GM18505 (cell line): ENCODE results near the gene CREBRF.
"Not testable (repeated sequence)": the region's sequence is repeated elsewhere in the genome, so short reads cannot be mapped to it uniquely, and the experiment has no call there.

Experiments
- ATAC-seq: cut with Tn5 transposase; IDR thresholded peaks from one replicate; pipeline ENCODE4 v1.9.1; 2021; ENCODE audit not compliant: unreplicated experiment
- POLR2A ChIP-seq: IDR thresholded peaks from 4 replicates; pipeline ENCODE4 v1.6.1; 2011; ENCODE audit warnings: borderline replicate concordance; ENCODE audit not compliant: insufficient read depth, insufficient read length; ENCODE audit errors: extremely low read depth

CREBRF gene, protein sequence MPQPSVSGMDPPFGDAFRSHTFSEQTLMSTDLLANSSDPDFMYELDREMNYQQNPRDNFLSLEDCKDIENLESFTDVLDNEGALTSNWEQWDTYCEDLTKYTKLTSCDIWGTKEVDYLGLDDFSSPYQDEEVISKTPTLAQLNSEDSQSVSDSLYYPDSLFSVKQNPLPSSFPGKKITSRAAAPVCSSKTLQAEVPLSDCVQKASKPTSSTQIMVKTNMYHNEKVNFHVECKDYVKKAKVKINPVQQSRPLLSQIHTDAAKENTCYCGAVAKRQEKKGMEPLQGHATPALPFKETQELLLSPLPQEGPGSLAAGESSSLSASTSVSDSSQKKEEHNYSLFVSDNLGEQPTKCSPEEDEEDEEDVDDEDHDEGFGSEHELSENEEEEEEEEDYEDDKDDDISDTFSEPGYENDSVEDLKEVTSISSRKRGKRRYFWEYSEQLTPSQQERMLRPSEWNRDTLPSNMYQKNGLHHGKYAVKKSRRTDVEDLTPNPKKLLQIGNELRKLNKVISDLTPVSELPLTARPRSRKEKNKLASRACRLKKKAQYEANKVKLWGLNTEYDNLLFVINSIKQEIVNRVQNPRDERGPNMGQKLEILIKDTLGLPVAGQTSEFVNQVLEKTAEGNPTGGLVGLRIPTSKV

DNA sequence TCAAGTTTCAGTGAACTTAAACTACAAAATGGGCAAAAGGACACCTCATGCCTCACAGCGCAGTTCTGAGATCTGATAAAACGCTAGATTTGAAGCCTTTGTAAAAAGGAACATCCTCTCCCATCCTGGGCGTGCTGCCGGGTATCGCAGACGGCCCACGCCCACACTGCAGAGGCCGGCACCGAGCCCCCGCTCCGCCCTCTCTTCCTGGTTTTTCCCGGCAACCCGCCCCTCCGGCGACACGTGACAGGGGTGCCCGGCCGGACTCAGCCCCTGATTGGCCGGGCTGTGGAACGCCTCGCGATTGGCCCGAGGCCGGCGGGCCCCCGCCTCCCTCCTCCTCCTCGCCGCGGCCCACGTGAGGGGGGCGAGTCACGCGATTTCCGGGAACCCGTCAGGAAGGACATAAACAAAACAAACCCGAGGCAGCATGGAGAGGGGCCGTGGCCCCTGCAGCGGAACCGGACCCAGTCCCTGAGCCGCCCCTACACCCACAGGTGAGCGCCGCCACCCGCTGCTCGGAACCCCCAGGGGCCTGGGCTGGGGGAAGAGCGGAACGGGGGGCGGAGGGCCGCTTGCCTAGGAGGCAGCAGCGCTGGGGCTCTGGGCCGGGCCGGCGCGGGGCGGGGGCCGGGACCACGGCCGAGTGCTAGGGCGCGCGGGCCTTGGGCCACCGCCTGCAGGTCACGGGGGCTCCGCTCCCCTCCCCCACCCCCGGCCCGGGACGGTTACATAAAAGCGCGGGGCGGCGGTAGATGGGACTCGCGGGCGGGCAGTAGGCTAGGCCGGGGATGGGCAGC lies at the start of gene CREBRF:
CREBRF (plus strand) TSS at position 370 of the 800 bp plus-strand sequence. CDS start 24,424 bp downstream, outside the sequence.
- peak; percentile 79 for ATAC-seq
- peak; percentile 77 for TF ChIP-seq POLR2A

DNA sequence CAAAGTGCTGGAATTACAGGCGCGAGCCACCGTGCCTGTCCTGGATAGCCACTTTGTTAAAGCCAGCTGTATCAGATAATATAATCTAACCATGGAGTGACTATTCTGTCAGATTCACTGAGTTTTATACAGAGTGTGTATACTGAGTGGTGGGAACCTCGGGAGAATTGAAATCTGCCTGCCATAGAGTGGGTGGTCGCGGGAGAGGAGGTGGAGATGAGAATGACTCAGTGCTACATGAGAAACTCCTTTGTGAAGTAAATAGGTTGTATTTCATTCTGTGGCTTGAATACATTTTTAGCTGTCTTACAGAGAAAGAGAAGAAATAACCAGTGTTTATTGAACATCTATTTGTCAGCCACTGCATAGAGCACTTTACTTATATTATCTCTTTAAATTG lies 46.1 kb upstream of the CREBRF start:
- ATAC-seq, result no peak
- TF ChIP-seq POLR2A, result no peak

- no peak for TF ChIP-seq POLR2A
- ATAC-seq, result no peak
Observed at GRCh38 chr5:173010547-173011464, 45.3 kb upstream of the CREBRF start.

DNA sequence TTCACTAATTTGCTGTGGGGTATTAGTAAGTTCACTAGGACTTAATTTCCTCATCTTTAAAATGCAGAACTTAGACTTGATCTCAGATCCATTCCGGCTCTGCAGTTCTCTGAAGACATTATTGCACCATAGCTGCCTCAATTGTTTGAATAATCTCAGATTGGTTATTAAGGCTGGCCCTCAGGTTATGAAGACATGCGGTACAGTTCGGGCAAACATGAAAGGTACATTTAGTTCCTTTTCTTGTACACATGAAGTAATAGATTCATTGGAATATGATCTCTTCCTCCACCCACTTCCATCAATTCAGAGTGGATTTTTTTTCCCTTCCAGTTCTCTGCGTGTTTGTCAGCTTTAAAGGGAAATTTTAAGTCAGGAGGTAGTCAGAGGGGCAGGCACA lies 44.6 kb upstream of the CREBRF start:
- TF ChIP-seq POLR2A, result no peak
- ATAC-seq, result no peak

GRCh38 chr5:173012882-173013281 lies 43.3 kb upstream of the CREBRF start:
- TF ChIP-seq POLR2A, result no peak
- no peak for ATAC-seq

DNA sequence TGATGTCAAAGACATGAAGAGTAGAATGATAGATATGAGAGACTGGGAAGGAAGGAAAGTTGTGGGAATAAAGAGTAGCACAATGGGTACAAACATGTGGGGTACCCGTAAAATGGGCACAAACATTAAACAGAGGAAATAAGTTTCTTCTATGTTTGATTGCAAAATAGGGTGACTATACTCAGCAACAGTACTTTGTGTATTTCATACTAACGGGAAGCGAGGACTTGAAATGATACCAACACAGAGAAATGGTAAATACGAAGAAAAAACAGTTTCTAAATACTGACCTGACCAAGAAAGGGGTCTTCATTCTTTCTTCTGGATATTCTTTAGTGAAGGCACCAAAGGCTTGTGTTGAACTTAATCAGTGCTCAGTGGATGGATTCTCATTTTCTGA lies 41.5 kb upstream of the CREBRF start:
- ATAC-seq, result no peak
- TF ChIP-seq POLR2A, result no peak

GRCh38 chr5:173015192-173015591 lies 41.0 kb upstream of the CREBRF start:
- no peak for TF ChIP-seq POLR2A
- no peak for ATAC-seq

DNA sequence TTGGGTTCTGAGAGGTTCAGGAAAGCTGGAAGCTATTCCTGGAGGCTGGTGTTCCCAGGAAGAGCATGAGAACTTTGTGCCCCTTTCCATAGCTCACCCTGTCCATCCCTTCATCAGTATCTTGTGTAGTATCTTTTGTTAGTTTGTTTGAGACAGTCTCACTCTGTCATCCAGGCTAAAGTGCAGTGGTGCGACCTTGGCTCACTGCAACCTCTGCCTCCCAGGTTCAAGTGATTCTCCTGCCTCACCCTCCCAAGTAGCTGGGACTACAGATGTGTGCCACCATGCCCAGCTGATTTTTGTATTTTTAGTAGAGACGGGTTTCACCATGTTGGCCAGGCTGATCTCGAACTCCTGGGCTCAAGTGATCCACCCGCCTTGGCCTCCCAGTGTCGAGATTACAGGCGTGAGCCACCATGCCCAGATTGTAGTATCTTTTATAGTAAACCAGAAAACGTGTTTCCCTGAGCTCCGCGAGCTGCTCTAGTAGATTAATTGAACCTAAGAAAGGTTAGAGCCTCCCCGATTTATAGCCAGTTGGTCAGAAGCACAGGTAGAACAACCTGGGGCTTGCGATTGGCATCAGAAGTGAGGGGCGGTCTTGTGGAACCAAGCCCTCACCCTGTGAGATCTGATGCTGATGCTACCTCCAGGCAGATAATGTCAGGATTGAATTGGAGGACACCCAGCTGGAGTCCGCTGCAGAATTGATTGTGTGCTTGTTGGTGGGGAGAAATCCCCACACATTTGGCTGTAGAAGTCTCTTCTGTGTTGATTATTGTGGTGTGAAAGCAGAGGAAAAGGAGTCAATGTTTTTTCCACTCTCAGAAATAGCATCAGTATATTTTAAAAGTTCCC lies 40.3 kb upstream of the CREBRF start:
- TF ChIP-seq POLR2A, result no peak
- no peak for ATAC-seq

DNA sequence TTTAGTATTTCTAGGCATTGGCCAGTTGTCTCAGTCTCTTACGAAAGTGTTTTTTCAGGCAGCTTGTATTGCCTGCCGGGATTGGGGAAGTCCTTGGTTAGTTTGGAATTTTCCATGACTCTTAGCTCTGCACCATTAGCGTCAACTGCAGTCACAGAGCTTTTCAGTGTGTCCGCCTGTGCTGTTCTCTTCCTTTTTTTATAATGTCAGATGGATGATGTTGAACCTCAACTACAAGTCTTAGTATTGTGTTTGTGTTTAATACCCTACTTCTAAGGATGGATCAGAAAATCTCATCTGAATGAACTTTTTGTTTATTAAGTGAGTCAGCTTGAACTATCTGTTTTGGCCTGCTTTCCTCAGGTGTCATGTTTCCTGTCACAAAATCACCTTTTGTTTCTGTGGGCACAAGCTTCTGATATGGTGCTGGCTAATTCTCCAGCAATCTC lies 39.5 kb upstream of the CREBRF start:
- TF ChIP-seq POLR2A, result no peak
- ATAC-seq, result no peak

DNA sequence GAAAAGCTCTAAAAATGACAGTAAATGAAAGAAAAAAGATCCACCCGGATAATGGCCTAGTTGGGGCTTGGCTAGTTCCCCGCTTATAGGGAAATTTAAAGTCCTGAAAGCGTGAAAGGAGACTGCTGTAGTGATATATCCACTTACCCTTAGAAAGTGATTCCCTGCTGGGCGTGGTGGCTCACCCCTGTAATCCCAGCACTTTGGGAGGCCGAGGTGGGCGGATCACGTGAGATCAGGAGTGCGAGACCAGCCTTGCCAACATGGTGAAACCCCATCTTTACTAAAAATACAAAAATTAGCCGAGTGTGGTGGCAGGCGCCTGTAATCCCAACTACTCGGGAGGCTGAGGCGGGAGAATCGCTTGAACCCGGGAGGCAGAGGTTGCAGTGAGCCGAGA lies 39.1 kb upstream of the CREBRF start:
- ATAC-seq, result not testable (repeated sequence)

GRCh38 chr5:173018358-173018757 lies 37.8 kb upstream of the CREBRF start:
- ATAC-seq, result no peak
- TF ChIP-seq POLR2A, result no peak

DNA sequence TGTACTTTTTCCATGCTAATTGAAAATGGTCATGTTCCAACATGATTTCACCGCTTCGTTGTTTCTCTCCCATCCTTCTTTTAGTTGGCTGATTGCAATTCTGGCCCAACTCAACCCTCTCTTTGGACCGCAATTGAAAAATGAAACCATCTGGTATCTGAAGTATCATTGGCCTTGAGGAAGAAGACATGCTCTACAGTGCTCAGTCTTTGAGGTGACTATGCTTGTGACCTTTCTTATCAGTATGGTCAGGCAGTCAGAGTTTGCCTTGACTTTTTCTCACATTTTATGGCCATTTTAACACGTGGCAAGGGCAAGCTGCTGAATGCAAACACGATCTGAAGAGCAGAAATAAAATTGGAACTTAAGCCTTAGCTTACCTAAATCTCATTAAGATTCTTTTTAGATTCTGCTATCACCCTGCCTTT lies 36.0 kb upstream of the CREBRF start:
- no peak for ATAC-seq
- TF ChIP-seq POLR2A, result no peak

GRCh38 chr5:173020643-173021042 lies 35.5 kb upstream of the CREBRF start:
- ATAC-seq, result no peak
- TF ChIP-seq POLR2A, result no peak
